Activated B cell treated with CpG ODN at 0.5 μM for 24 hours (primary cell): ENCODE results near the gene ZDHHC1. TPM values are rescaled to one million over a fixed set of nuclear protein-coding genes. Genes with fewer than 3 reads are reported as not detected.

Experiments used
- ATAC-seq: fragments of 200-7000 bp; cut with Tn5 transposase; one replicate; pipeline ENCODE4 v1.10.0; 2021; ENCODE audit warnings: low read depth, mild to moderate bottlenecking, moderate library complexity
- CTCF ChIA-PET: fragments of 350-600 bp; sonication (Branson Sonifier 250); formaldehyde crosslinking; loops from one replicate; lab custom pipeline; 2021; ENCODE audit warnings: antibody characterized with exemption; lab: Charles Lee
- POLR2A ChIA-PET: fragments of 350-600 bp; sonication (Branson Sonifier 250); formaldehyde crosslinking; loops from one replicate; lab custom pipeline; 2021; ENCODE audit warnings: antibody characterized with exemption; lab: Charles Lee
- DNase-seq: peaks from one replicate; pipeline ENCODE4 v3.0.0; 2022
- H3K27ac Mint-ChIP-seq: one replicate; pipeline ENCODE4 v1.8.0; 2020; ENCODE audit warnings: mixed read lengths
- H3K27me3 Mint-ChIP-seq: one replicate; pipeline ENCODE4 v1.8.0; 2021; ENCODE audit warnings: mixed read lengths
- H3K36me3 Mint-ChIP-seq: one replicate; pipeline ENCODE4 v1.8.0; 2021; ENCODE audit warnings: low read depth, mixed read lengths
- H3K4me1 Mint-ChIP-seq: one replicate; pipeline ENCODE4 v1.8.0; 2021; ENCODE audit warnings: mixed read lengths
- H3K4me3 Mint-ChIP-seq: one replicate; pipeline ENCODE4 v1.8.0; 2020; ENCODE audit warnings: mild to moderate bottlenecking, mixed read lengths
- H3K9me3 Mint-ChIP-seq: one replicate; pipeline ENCODE4 v1.8.0; 2020; ENCODE audit warnings: mixed read lengths
- intact Hi-C: fragments of 100-400 bp; cut with micrococcal nuclease; formaldehyde crosslinking; loops from one replicate; pipeline ENCODE4 v1.15.1; 2024
- total RNA-seq: library from RNA; stranded (reverse); gene quantifications from 2 replicates; pipeline ENCODE4 v1.2.3, GENCODE V29; 2022
- TF ChIP-seq, protein P1 (sequence below): fragments of 200-600 bp; IDR thresholded peaks from one replicate; pipeline ENCODE4 v1.8.0; 2022; ENCODE audit warnings: antibody characterized with exemption, mild to moderate bottlenecking

The ZDHHC1 gene
- total RNA-seq, 1 donor from 2014 or later: 3.8 TPM

DNA sequence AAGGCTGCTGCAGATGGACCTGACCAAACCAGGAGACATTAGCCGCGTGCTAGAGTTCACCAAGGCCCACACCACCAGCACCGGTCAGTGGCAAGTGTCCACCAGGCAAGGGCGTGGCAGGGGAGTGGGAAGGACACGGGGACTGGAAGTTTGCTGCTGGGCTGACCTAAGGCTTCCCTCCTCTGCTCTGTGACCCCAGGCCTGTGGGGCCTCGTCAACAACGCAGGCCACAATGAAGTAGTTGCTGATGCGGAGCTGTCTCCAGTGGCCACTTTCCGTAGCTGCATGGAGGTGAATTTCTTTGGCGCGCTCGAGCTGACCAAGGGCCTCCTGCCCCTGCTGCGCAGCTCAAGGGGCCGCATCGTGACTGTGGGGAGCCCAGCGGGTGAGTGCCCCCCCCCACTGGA, 19.5 kb upstream of the ZDHHC1 start:
- TF ChIP-seq, protein P1, sequence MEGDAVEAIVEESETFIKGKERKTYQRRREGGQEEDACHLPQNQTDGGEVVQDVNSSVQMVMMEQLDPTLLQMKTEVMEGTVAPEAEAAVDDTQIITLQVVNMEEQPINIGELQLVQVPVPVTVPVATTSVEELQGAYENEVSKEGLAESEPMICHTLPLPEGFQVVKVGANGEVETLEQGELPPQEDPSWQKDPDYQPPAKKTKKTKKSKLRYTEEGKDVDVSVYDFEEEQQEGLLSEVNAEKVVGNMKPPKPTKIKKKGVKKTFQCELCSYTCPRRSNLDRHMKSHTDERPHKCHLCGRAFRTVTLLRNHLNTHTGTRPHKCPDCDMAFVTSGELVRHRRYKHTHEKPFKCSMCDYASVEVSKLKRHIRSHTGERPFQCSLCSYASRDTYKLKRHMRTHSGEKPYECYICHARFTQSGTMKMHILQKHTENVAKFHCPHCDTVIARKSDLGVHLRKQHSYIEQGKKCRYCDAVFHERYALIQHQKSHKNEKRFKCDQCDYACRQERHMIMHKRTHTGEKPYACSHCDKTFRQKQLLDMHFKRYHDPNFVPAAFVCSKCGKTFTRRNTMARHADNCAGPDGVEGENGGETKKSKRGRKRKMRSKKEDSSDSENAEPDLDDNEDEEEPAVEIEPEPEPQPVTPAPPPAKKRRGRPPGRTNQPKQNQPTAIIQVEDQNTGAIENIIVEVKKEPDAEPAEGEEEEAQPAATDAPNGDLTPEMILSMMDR: no peak
- H3K9me3 Mint-ChIP-seq: no peaks in the 10 kb centered on the region
- peaks cover 45% of the 10 kb centered on the region for H3K4me1 Mint-ChIP-seq
- H3K27me3 Mint-ChIP-seq: peaks cover 6% of the 10 kb centered on the region
- peaks cover 42% of the 10 kb centered on the region for H3K36me3 Mint-ChIP-seq
- no peak for DNase-seq
- intact Hi-C loops: no loop called here
- no peak overlapping the region for H3K4me3 Mint-ChIP-seq
- ChIA-PET POLR2A (interaction anchor here (0.6 kb wide), 1 partner anchor 792 kb away, joined by 4 read pairs; no protein-coding TSS in a partner anchor), CTCF (no interaction called here)
- no peak overlapping the region for H3K27ac Mint-ChIP-seq
- no peak for ATAC-seq

DNA sequence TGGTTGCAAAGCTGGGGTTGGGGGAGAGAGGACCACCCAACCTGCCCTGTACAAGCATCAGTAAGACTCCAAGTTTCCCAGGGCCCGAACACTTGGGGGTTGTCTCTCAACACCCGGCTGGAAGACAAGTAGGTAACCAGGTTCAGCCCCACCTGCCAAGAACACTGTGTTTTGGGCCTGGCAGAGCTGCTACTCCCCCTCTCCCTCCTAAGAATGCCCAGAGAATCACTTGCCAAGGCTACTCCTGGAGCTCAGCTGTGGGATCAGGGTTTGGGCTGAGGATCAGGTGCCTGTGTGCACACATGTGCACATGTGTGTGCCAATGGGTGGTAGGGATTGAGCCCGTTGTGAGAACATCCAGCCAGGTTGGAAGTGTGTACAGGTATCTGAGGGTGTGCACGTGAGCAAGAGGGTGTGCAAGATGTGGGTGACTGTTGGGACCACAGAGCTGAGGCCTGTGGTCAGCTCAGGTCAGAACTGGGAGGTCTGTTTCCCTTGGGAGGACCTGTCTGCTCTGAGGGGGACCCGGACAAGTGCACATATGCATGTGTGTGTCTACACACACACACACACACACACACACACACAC, 16.9 kb upstream of the ZDHHC1 start:
- peaks cover 19% of the 10 kb centered on the region for H3K36me3 Mint-ChIP-seq
- CTCF ChIA-PET: no interaction called here

DNA sequence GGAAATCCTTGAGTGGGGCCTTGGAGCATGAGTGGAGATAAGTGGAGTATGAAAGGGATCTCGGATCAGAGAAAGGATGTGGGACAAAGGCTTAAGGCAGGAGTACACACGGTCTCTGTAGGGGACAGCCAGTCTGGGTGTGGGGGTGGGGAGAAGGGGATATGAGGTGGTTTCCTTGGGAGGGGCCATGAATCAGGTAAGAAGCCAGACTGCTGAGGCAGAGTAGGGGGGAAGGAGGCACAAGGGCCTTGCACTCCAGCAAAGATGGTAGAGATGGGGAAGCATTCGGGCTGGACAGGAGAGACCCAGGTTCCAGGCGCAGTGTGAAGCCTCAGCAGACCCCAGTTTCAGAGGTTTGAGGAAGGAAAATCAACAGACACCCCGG, 16.2 kb upstream of the ZDHHC1 start:
- Mint-ChIP-seq H3K36me3 (peaks cover 12% of the 10 kb centered on the region), H3K4me1 (peaks cover 45% of the 10 kb centered on the region), H3K4me3 (peak overlapping the region; percentile 25), H3K27me3 (peaks cover 19% of the 10 kb centered on the region), H3K27ac (no peak overlapping the region), H3K9me3 (no peaks in the 10 kb centered on the region)
- CTCF ChIA-PET: no interaction called here
- DNase-seq (no peak), ATAC-seq (no peak)
- POLR2A ChIA-PET: interaction anchor here (0.6 to 0.8 kb wide), 2 partner anchors 34 to 287 kb away, joined by 3 to 10 read pairs; partner anchors contain the start of gene GFOD2
- intact Hi-C loops: no loop called here
- TF ChIP-seq, protein P1: no peak

More for the DNA sequence above, 16.9 kb upstream of the ZDHHC1 start:
- POLR2A ChIA-PET: interaction anchor here (0.7 kb wide), 1 partner anchor 40 kb away, joined by 3 read pairs; the partner anchor contains the start of gene TPPP3
- Mint-ChIP-seq H3K9me3 (no peaks in the 10 kb centered on the region), H3K27me3 (peaks cover 19% of the 10 kb centered on the region), H3K27ac (no peak overlapping the region), H3K4me3 (no peak overlapping the region), H3K4me1 (peaks cover 49% of the 10 kb centered on the region)
- ATAC-seq (no peak), DNase-seq (no peak)
- TF ChIP-seq, protein P1: no peak
- intact Hi-C loops: no loop called here

DNA sequence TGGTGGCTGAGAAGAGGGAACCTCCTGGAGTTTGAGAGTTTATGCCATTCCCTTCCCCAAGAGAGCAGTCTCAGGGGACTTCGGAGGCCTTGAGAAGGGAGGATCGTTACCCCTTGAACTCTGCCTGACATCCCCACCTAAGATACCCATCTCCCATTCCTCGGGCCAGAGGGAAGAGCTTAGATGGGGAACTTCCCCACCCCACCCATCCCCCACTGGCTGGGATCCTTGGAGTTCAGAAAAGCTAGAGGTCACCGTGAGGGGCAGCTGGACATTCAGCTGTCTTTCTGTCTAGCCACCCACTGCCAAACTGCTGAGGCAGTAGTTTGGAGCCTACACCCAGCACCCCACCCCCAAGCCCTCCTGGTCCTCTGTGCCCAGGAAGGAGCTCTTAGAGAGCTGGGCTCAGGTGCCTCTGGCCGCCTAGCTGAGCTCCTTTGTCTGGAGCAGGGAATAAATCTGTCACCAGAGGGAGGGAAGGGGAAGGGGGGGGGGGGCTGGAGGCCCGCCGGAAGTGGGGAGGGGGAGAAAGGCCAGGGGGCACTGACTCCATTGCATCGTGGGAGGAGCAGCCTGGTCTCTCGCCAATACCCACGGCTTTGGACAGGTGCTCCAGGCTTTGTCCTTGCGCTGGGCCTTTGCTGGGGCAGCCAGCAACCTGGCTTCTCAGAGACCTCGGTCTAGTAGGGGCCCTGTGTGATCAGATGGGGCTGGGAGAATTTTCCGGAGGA, 15.7 kb upstream of the ZDHHC1 start:
- CTCF ChIA-PET: no interaction called here
- DNase-seq (no peak), ATAC-seq (no peak)
- H3K4me1 Mint-ChIP-seq: peaks cover 40% of the 10 kb centered on the region
- peaks cover 22% of the 10 kb centered on the region for H3K27me3 Mint-ChIP-seq
- no peak overlapping the region for H3K27ac Mint-ChIP-seq
- H3K9me3 Mint-ChIP-seq: no peaks in the 10 kb centered on the region
- POLR2A ChIA-PET: interaction anchor here (0.6 to 0.8 kb wide), 4 partner anchors 26 to 287 kb away, joined by 3 to 10 read pairs (median 6); partner anchors contain the start of gene GFOD2
- intact Hi-C loops: no loop called here
- TF ChIP-seq, protein P1: no peak
- H3K36me3 Mint-ChIP-seq: peaks cover 10% of the 10 kb centered on the region
- peak overlapping the region; percentile 70 for H3K4me3 Mint-ChIP-seq
